DND-41 (cell line): ENCODE data around the gene ROBO2.

Experiments used
- ATAC-seq: fragments of 200-7000 bp; cut with Tn5 transposase; 3 replicates; pipeline ENCODE4 v1.9.1; 2021; ENCODE audit warnings: low read depth; ENCODE audit not compliant: insufficient read depth
- DNase-seq: peaks from one replicate; pipeline ENCODE4 v3.0.0-alpha.2; 2020
- H2AFZ ChIP-seq: 2 replicates; pipeline ENCODE4 v1.6.0; 2012; ENCODE audit warnings: low read depth, low read length
- H3K27ac ChIP-seq: 2 replicates; pipeline ENCODE4 v1.5.1; 2012; ENCODE audit warnings: low read length, inconsistent platforms
- H3K27me3 ChIP-seq: fragments of 200-600 bp; sonication (generic); 2 replicates; pipeline ENCODE4 v1.6.0; 2012; ENCODE audit warnings: low read length, mild to moderate bottlenecking, inconsistent platforms; ENCODE audit not compliant: insufficient read depth, poor library complexity
- H3K36me3 ChIP-seq: 2 replicates; pipeline ENCODE4 v1.5.1; 2012; ENCODE audit warnings: low read length, inconsistent platforms; ENCODE audit not compliant: insufficient read depth
- H3K4me1 ChIP-seq: 2 replicates; pipeline ENCODE4 v1.5.1; 2012; ENCODE audit warnings: mild to moderate bottlenecking, low read length; ENCODE audit not compliant: insufficient read depth
- H3K4me2 ChIP-seq: 2 replicates; pipeline ENCODE4 v1.6.0; 2012; ENCODE audit warnings: mild to moderate bottlenecking, moderate library complexity, low read length, inconsistent platforms; ENCODE audit not compliant: insufficient read depth
- H3K4me3 ChIP-seq, 2 experiments: fragments of 200-600 bp in 1 of 2; shearing (Covaris generic) in 1 of 2; 2 replicates each; pipeline ENCODE4 v1.5.1; 2012 to 2016; ENCODE audit warnings: inconsistent platforms in 2 of 2, low read length in 2 of 2, mild to moderate bottlenecking in 2 of 2, low read depth in 1 of 2, moderate library complexity in 1 of 2
- H3K79me2 ChIP-seq: 2 replicates; pipeline ENCODE4 v1.6.0; 2012; ENCODE audit warnings: low read length, inconsistent platforms; ENCODE audit not compliant: insufficient read depth
- H3K9ac ChIP-seq: 2 replicates; pipeline ENCODE4 v1.6.0; 2012; ENCODE audit warnings: low read depth, mild to moderate bottlenecking, inconsistent platforms, low read length, moderate library complexity
- H3K9me3 ChIP-seq: 2 replicates; pipeline ENCODE4 v1.5.1; 2012; ENCODE audit warnings: low read length, moderate library complexity, mild to moderate bottlenecking, inconsistent platforms; ENCODE audit not compliant: insufficient read depth, severe bottlenecking
- H4K20me1 ChIP-seq: 2 replicates; pipeline ENCODE4 v1.6.0; 2012; ENCODE audit warnings: low read length; ENCODE audit not compliant: insufficient read depth
- EZH2 ChIP-seq: IDR thresholded peaks from 3 replicates; pipeline ENCODE4 v1.6.1; 2012; ENCODE audit warnings: borderline replicate concordance, low read depth, mild to moderate bottlenecking, moderate library complexity, low read length, inconsistent platforms; ENCODE audit not compliant: severe bottlenecking
- TF ChIP-seq, protein P1 (sequence below): IDR thresholded peaks from 2 replicates; pipeline ENCODE4 v1.5.1; 2012; ENCODE audit warnings: borderline replicate concordance, low read length, moderate library complexity, mild to moderate bottlenecking; ENCODE audit not compliant: poor library complexity, severe bottlenecking; ENCODE audit errors: extremely low read depth

Gene ROBO2

DNA sequence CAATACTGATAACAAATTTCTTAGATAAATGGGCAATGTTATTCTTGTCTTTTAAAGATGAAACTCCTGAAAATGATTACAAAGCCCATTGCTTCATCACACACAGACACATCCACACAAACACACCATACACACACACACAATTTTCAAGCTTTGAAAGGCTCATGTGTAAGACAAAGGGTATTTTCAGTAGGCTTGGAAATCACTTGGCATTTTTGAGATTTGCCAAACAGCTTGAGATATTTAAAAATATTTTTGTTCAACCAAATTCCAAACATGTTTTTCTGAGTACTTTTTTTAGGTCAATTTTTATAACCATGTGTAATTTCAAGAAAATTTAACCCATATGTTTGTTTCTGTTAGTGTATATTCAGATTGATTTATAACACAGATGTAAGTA lies 283.7 kb downstream of the ROBO2 start:
- no peak overlapping the region for H3K4me2 ChIP-seq
- no peaks in the 10 kb centered on the region for H3K9me3 ChIP-seq
- H3K79me2 ChIP-seq: no peaks in the 10 kb centered on the region
- no peaks in the 10 kb centered on the region for H3K36me3 ChIP-seq
- no peaks in the 10 kb centered on the region for H3K27me3 ChIP-seq
- ATAC-seq: no peak
- no peak for DNase-seq
- H3K9ac ChIP-seq: no peak overlapping the region
- no peak overlapping the region for H3K4me3 ChIP-seq
- H3K4me1 ChIP-seq: no peaks in the 10 kb centered on the region
- H4K20me1 ChIP-seq: no peaks in the 10 kb centered on the region
- no peak for TF ChIP-seq EZH2
- TF ChIP-seq, protein P1, sequence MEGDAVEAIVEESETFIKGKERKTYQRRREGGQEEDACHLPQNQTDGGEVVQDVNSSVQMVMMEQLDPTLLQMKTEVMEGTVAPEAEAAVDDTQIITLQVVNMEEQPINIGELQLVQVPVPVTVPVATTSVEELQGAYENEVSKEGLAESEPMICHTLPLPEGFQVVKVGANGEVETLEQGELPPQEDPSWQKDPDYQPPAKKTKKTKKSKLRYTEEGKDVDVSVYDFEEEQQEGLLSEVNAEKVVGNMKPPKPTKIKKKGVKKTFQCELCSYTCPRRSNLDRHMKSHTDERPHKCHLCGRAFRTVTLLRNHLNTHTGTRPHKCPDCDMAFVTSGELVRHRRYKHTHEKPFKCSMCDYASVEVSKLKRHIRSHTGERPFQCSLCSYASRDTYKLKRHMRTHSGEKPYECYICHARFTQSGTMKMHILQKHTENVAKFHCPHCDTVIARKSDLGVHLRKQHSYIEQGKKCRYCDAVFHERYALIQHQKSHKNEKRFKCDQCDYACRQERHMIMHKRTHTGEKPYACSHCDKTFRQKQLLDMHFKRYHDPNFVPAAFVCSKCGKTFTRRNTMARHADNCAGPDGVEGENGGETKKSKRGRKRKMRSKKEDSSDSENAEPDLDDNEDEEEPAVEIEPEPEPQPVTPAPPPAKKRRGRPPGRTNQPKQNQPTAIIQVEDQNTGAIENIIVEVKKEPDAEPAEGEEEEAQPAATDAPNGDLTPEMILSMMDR: no peak
- no peak overlapping the region for H3K27ac ChIP-seq
- no peak overlapping the region for H2AFZ ChIP-seq

DNA sequence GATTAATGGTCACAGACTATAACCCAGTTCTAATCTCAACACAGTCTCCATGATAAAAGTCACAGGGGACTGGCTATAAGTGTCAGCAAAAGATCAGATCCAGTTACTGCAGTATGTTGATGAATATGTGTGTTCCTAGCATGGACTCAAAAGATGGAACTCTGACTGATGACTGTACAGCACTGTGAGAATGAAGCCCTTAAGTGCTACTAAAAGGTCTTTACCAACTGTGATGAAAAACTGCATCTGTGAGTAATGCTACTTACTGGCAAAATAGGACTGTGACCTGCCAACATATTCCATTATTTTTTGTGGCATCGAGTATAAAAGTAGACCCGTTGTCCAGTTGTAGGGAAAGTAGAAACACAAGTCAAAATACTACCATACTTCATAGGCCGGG lies 284.2 kb downstream of the ROBO2 start:
- no peaks in the 10 kb centered on the region for H3K27me3 ChIP-seq
- no peaks in the 10 kb centered on the region for H4K20me1 ChIP-seq
- no peak overlapping the region for H3K4me3 ChIP-seq
- no peaks in the 10 kb centered on the region for H3K4me1 ChIP-seq
- no peak overlapping the region for H3K27ac ChIP-seq
- H3K9me3 ChIP-seq: no peaks in the 10 kb centered on the region
- ATAC-seq: no peak
- no peak overlapping the region for H2AFZ ChIP-seq
- no peak for TF ChIP-seq EZH2
- TF ChIP-seq, protein P1: no peak
- H3K79me2 ChIP-seq: no peaks in the 10 kb centered on the region
- no peak overlapping the region for H3K4me2 ChIP-seq
- DNase-seq: no peak
- no peaks in the 10 kb centered on the region for H3K36me3 ChIP-seq
- H3K9ac ChIP-seq: no peak overlapping the region

GRCh38 chr3:77325280-77325679 lies 285.4 kb downstream of the ROBO2 start:
- Histone ChIP-seq H3K4me2 (no peak overlapping the region), H3K27me3 (no peaks in the 10 kb centered on the region), H3K9me3 (no peaks in the 10 kb centered on the region), H3K27ac (no peak overlapping the region), H3K4me3 (no peak overlapping the region), H3K9ac (no peak overlapping the region), H4K20me1 (no peaks in the 10 kb centered on the region), H3K4me1 (no peaks in the 10 kb centered on the region), H3K79me2 (no peaks in the 10 kb centered on the region), H3K36me3 (no peaks in the 10 kb centered on the region), H2AFZ (no peak overlapping the region)
- no peak for DNase-seq
- no peak for TF ChIP-seq EZH2
- TF ChIP-seq, protein P1: no peak
- ATAC-seq: no peak

DNA sequence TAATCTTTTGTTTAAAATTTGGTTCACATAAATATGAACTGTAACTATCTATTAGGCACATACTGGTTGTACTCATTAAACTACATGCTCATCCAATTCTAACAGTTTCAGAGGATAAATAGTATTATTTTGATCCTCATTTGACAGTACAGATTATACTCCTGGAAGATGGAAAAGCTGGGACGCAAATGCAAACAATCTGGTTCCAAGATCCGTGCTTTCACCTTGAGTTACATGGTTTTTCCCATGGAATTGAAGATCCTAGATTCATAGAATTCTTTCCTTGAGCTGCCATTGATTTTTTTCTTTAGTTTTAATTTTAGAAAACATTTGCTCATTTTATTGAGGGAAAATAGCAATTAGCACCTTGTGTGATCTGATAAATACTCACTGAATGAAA lies 285.8 kb downstream of the ROBO2 start:
- TF ChIP-seq, protein P1: no peak
- no peak for TF ChIP-seq EZH2
- H3K9me3 ChIP-seq: no peaks in the 10 kb centered on the region
- H3K79me2 ChIP-seq: no peaks in the 10 kb centered on the region
- no peaks in the 10 kb centered on the region for H4K20me1 ChIP-seq
- H3K4me3 ChIP-seq: no peak overlapping the region
- ATAC-seq (no peak), DNase-seq (no peak)
- H2AFZ ChIP-seq: no peak overlapping the region
- no peak overlapping the region for H3K9ac ChIP-seq
- H3K4me1 ChIP-seq: no peaks in the 10 kb centered on the region
- no peak overlapping the region for H3K4me2 ChIP-seq
- no peaks in the 10 kb centered on the region for H3K36me3 ChIP-seq
- no peak overlapping the region for H3K27ac ChIP-seq
- no peaks in the 10 kb centered on the region for H3K27me3 ChIP-seq
